Ishikawa (cell line): ENCODE measurements around the gene NCR3LG1.

Experiments used
- CEBPB ChIP-seq: IDR thresholded peaks from 2 replicates; pipeline ENCODE4 v1.6.1; 2012
- CREB1 ChIP-seq: IDR thresholded peaks from 2 replicates; pipeline ENCODE4 v1.6.1; 2012; ENCODE audit warnings: low read depth
- EGR1 ChIP-seq: IDR thresholded peaks from 2 replicates; pipeline ENCODE4 v1.6.1; 2012
- EP300 ChIP-seq: IDR thresholded peaks from 2 replicates; pipeline ENCODE4 v1.6.1; 2012; ENCODE audit warnings: borderline replicate concordance
- FOXM1 ChIP-seq: IDR thresholded peaks from 2 replicates; pipeline ENCODE4 v1.6.1; 2012; ENCODE audit warnings: low read depth, borderline replicate concordance
- MAX ChIP-seq: IDR thresholded peaks from 2 replicates; pipeline ENCODE4 v1.6.1; 2012
- NFIC ChIP-seq: IDR thresholded peaks from 2 replicates; pipeline ENCODE4 v1.6.1; 2012
- RAD21 ChIP-seq: IDR thresholded peaks from 2 replicates; pipeline ENCODE4 v1.6.1; 2012; ENCODE audit warnings: low read depth
- REST ChIP-seq: IDR thresholded peaks from 2 replicates; pipeline ENCODE4 v1.6.1; 2012; ENCODE audit warnings: low read depth, mild to moderate bottlenecking
- TAF1 ChIP-seq: IDR thresholded peaks from 2 replicates; pipeline ENCODE4 v1.6.1; 2012; ENCODE audit warnings: low read depth, mild to moderate bottlenecking
- TCF12 ChIP-seq: IDR thresholded peaks from 2 replicates; pipeline ENCODE4 v1.6.1; 2012; ENCODE audit warnings: low read depth
- TEAD4 ChIP-seq: IDR thresholded peaks from 2 replicates; pipeline ENCODE4 v1.6.1; 2012
- USF1 ChIP-seq: IDR thresholded peaks from 2 replicates; pipeline ENCODE4 v1.6.1; 2012
- YY1 ChIP-seq: IDR thresholded peaks from 2 replicates; pipeline ENCODE4 v1.6.1; 2012; ENCODE audit warnings: low read depth
- ZBTB7A ChIP-seq: IDR thresholded peaks from 2 replicates; pipeline ENCODE4 v1.6.1; 2012; ENCODE audit warnings: low read depth

NCR3LG1 gene

GRCh38 chr11:17401316-17401715, 49.7 kb downstream of the NCR3LG1 start:
- TF ChIP-seq ZBTB7A (no peak), MAX (no peak), YY1 (no peak), RAD21 (no peak), CREB1 (no peak), NFIC (no peak), USF1 (no peak), CEBPB (no peak), EGR1 (no peak), TAF1 (no peak)

- TF ChIP-seq EP300 (no peak), TCF12 (no peak), NFIC (no peak)
These were observed 50.2 kb downstream of the NCR3LG1 start for GRCh38 chr11:17401841-17402240.

GRCh38 chr11:17402486-17402885, 50.9 kb downstream of the NCR3LG1 start:
- TF ChIP-seq TAF1 (no peak), ZBTB7A (no peak), EGR1 (no peak), MAX (no peak), CEBPB (no peak), EP300 (no peak), TEAD4 (no peak)

GRCh38 chr11:17403980-17404759, 52.6 kb downstream of the NCR3LG1 start:
- no peak for TF ChIP-seq EGR1
- TF ChIP-seq CEBPB: peak; percentile 60; the same call in 1 of the 2 replicates
- TF ChIP-seq CREB1: no peak
- TF ChIP-seq USF1: no peak
- peak; percentile 57 for TF ChIP-seq MAX
- TF ChIP-seq FOXM1: no peak
- TF ChIP-seq REST: no peak
- TF ChIP-seq TEAD4: no peak
- no peak for TF ChIP-seq TCF12

- no peak for TF ChIP-seq TEAD4
- TF ChIP-seq CREB1: no peak
These were observed 53.8 kb downstream of the NCR3LG1 start for GRCh38 chr11:17405232-17406005.

- TF ChIP-seq MAX: no peak
- no peak for TF ChIP-seq NFIC
- no peak for TF ChIP-seq CEBPB
- TF ChIP-seq RAD21: no peak
- no peak for TF ChIP-seq REST
- no peak for TF ChIP-seq YY1
- no peak for TF ChIP-seq EGR1
- no peak for TF ChIP-seq USF1
- TF ChIP-seq TCF12: no peak
- no peak for TF ChIP-seq TEAD4
- TF ChIP-seq CREB1: no peak
- TF ChIP-seq EP300: no peak
- TF ChIP-seq TAF1: no peak
- no peak for TF ChIP-seq ZBTB7A
- no peak for TF ChIP-seq FOXM1
These were observed 54.6 kb downstream of the NCR3LG1 start for GRCh38 chr11:17406082-17406817.
